ENCODE measurements around the gene ASB8. TPM values are rescaled to one million over a fixed set of nuclear protein-coding genes. Genes with fewer than 3 reads are reported as not detected.

ASB8 gene
- polyA plus RNA-seq, 2 donors, result 9.9 to 16.4 TPM

GRCh38 chr12:48151103-48151771, 6.1 kb downstream of the ASB8 start:
- H3K9me3 ChIP-seq (ENCODE audit: control insufficient read depth in 2 of 2, insufficient read depth in 1 of 2, low read depth in 1 of 2, low read length in 1 of 2), result no peaks in the 10 kb centered on the region
- WGBS, 2 donors, result 75 to 84% methylated on average over 2 of the region's 2 CpGs
- no peak overlapping the region for H3K27ac ChIP-seq (ENCODE audit: low read depth in 2 of 2, low read length in 1 of 2)
- H3K4me1 ChIP-seq (ENCODE audit: control insufficient read depth in 2 of 2, insufficient read depth in 2 of 2, low read length in 1 of 2), result no peaks in the 10 kb centered on the region
- no peak overlapping the region for H3K4me3 ChIP-seq (ENCODE audit: low read depth in 1 of 2, low read length in 2 of 2)
- peaks cover 12 to 18% of the 10 kb centered on the region in 2 donors for H3K36me3 ChIP-seq (ENCODE audit: control insufficient read depth in 2 of 2, insufficient read depth in 2 of 2, low read length in 1 of 2)
- no peaks in the 10 kb centered on the region for H3K27me3 ChIP-seq (ENCODE audit: control insufficient read depth in 1 of 2, insufficient read depth in 2 of 2, low read length in 2 of 2)

GRCh38 chr12:48145981-48146380, 11.3 kb downstream of the ASB8 start:
- Histone ChIP-seq H3K4me1 (ENCODE audit: control insufficient read depth in 2 of 2, insufficient read depth in 2 of 2, low read length in 1 of 2) (no peaks in the 10 kb centered on the region), H3K27ac (ENCODE audit: low read depth in 2 of 2, low read length in 1 of 2) (no peak overlapping the region), H3K36me3 (ENCODE audit: control insufficient read depth in 2 of 2, insufficient read depth in 2 of 2, low read length in 1 of 2) (peaks cover 24 to 29% of the 10 kb centered on the region in 2 donors), H3K9me3 (ENCODE audit: control insufficient read depth in 2 of 2, insufficient read depth in 1 of 2, low read depth in 1 of 2, low read length in 1 of 2) (no peaks in the 10 kb centered on the region), H3K27me3 (ENCODE audit: control insufficient read depth in 1 of 2, insufficient read depth in 2 of 2, low read length in 2 of 2) (no peaks in the 10 kb centered on the region), H3K4me3 (ENCODE audit: low read depth in 1 of 2, low read length in 2 of 2) (no peak overlapping the region)
- WGBS, 2 donors, result 49 to 55% methylated on average over 1 of the region's 1 CpG

GRCh38 chr12:48143898-48144297, 13.4 kb downstream of the ASB8 start:
- WGBS, 2 donors, result 88 to 96% methylated on average over 2 of the region's 2 CpGs

GRCh38 chr12:48142818-48143674, 14.3 kb downstream of the ASB8 start:
- 86 to 89% methylated on average over 7 of the region's 7 CpGs for WGBS, 2 donors
- peaks cover 17 to 20% of the 10 kb centered on the region in 2 donors for H3K36me3 ChIP-seq (ENCODE audit: control insufficient read depth in 2 of 2, insufficient read depth in 2 of 2, low read length in 1 of 2)

More at GRCh38 chr12:48143898-48144297, 13.4 kb downstream of the ASB8 start:
- H3K4me1 ChIP-seq (ENCODE audit: control insufficient read depth in 2 of 2, insufficient read depth in 2 of 2, low read length in 1 of 2), result no peaks in the 10 kb centered on the region
- no peaks in the 10 kb centered on the region for H3K9me3 ChIP-seq (ENCODE audit: control insufficient read depth in 2 of 2, insufficient read depth in 1 of 2, low read depth in 1 of 2, low read length in 1 of 2)
- no peaks in the 10 kb centered on the region for H3K27me3 ChIP-seq (ENCODE audit: control insufficient read depth in 1 of 2, insufficient read depth in 2 of 2, low read length in 2 of 2)
- peaks cover 20 to 21% of the 10 kb centered on the region in 2 donors for H3K36me3 ChIP-seq (ENCODE audit: control insufficient read depth in 2 of 2, insufficient read depth in 2 of 2, low read length in 1 of 2)
- no peak overlapping the region for H3K4me3 ChIP-seq (ENCODE audit: low read depth in 1 of 2, low read length in 2 of 2)
- no peak overlapping the region for H3K27ac ChIP-seq (ENCODE audit: low read depth in 2 of 2, low read length in 1 of 2)

GRCh38 chr12:48135027-48135426, 22.3 kb downstream of the ASB8 start:
- H3K27me3 ChIP-seq (ENCODE audit: control insufficient read depth in 1 of 2, insufficient read depth in 2 of 2, low read length in 2 of 2), result no peaks in the 10 kb centered on the region
- peaks cover 26 to 33% of the 10 kb centered on the region in 2 donors for H3K36me3 ChIP-seq (ENCODE audit: control insufficient read depth in 2 of 2, insufficient read depth in 2 of 2, low read length in 1 of 2)
- no peak overlapping the region for H3K4me3 ChIP-seq (ENCODE audit: low read depth in 1 of 2, low read length in 2 of 2)
- 87 to 94% methylated on average over 5 of the region's 5 CpGs for WGBS, 2 donors
- H3K9me3 ChIP-seq (ENCODE audit: control insufficient read depth in 2 of 2, insufficient read depth in 1 of 2, low read depth in 1 of 2, low read length in 1 of 2), result no peaks in the 10 kb centered on the region
- no peak overlapping the region for H3K27ac ChIP-seq (ENCODE audit: low read depth in 2 of 2, low read length in 1 of 2)
- H3K4me1 ChIP-seq (ENCODE audit: control insufficient read depth in 2 of 2, insufficient read depth in 2 of 2, low read length in 1 of 2), result no peaks in the 10 kb centered on the region

More at GRCh38 chr12:48142818-48143674, 14.3 kb downstream of the ASB8 start:
- Histone ChIP-seq H3K27me3 (ENCODE audit: control insufficient read depth in 1 of 2, insufficient read depth in 2 of 2, low read length in 2 of 2) (no peaks in the 10 kb centered on the region), H3K4me1 (ENCODE audit: control insufficient read depth in 2 of 2, insufficient read depth in 2 of 2, low read length in 1 of 2) (no peaks in the 10 kb centered on the region), H3K9me3 (ENCODE audit: control insufficient read depth in 2 of 2, insufficient read depth in 1 of 2, low read depth in 1 of 2, low read length in 1 of 2) (no peaks in the 10 kb centered on the region), H3K27ac (ENCODE audit: low read depth in 2 of 2, low read length in 1 of 2) (no peak overlapping the region), H3K4me3 (ENCODE audit: low read depth in 1 of 2, low read length in 2 of 2) (no peak overlapping the region)

- H3K36me3 ChIP-seq (ENCODE audit: control insufficient read depth in 2 of 2, insufficient read depth in 2 of 2, low read length in 1 of 2), result peaks cover 18 to 33% of the 10 kb centered on the region in 2 donors
- WGBS, 2 donors, result 93 to 96% methylated on average over 14 of the region's 14 CpGs
- no peak overlapping the region for H3K4me3 ChIP-seq (ENCODE audit: low read depth in 1 of 2, low read length in 2 of 2)
- H3K27ac ChIP-seq (ENCODE audit: low read depth in 2 of 2, low read length in 1 of 2), result no peak overlapping the region
- no peaks in the 10 kb centered on the region for H3K27me3 ChIP-seq (ENCODE audit: control insufficient read depth in 1 of 2, insufficient read depth in 2 of 2, low read length in 2 of 2)
- H3K9me3 ChIP-seq (ENCODE audit: control insufficient read depth in 2 of 2, insufficient read depth in 1 of 2, low read depth in 1 of 2, low read length in 1 of 2), result no peaks in the 10 kb centered on the region
- H3K4me1 ChIP-seq (ENCODE audit: control insufficient read depth in 2 of 2, insufficient read depth in 2 of 2, low read length in 1 of 2), result no peaks in the 10 kb centered on the region
Observed at GRCh38 chr12:48132826-48133225, 24.5 kb downstream of the ASB8 start.

GRCh38 chr12:48131517-48131916, 25.8 kb downstream of the ASB8 start:
- H3K36me3 ChIP-seq (ENCODE audit: control insufficient read depth in 2 of 2, insufficient read depth in 2 of 2, low read length in 1 of 2), result peaks cover 15 to 29% of the 10 kb centered on the region in 2 donors
- no peak overlapping the region for H3K27ac ChIP-seq (ENCODE audit: low read depth in 2 of 2, low read length in 1 of 2)
- WGBS, 2 donors, result 92 to 94% methylated on average over 2 of the region's 2 CpGs
- no peak overlapping the region for H3K4me3 ChIP-seq (ENCODE audit: low read depth in 1 of 2, low read length in 2 of 2)
- H3K27me3 ChIP-seq (ENCODE audit: control insufficient read depth in 1 of 2, insufficient read depth in 2 of 2, low read length in 2 of 2), result no peaks in the 10 kb centered on the region
- H3K4me1 ChIP-seq (ENCODE audit: control insufficient read depth in 2 of 2, insufficient read depth in 2 of 2, low read length in 1 of 2), result no peaks in the 10 kb centered on the region
- H3K9me3 ChIP-seq (ENCODE audit: control insufficient read depth in 2 of 2, insufficient read depth in 1 of 2, low read depth in 1 of 2, low read length in 1 of 2), result no peaks in the 10 kb centered on the region

GRCh38 chr12:48129376-48129775, 27.9 kb downstream of the ASB8 start:
- H3K9me3 ChIP-seq (ENCODE audit: control insufficient read depth in 2 of 2, insufficient read depth in 1 of 2, low read depth in 1 of 2, low read length in 1 of 2), result no peaks in the 10 kb centered on the region
- H3K27ac ChIP-seq (ENCODE audit: low read depth in 2 of 2, low read length in 1 of 2), result no peak overlapping the region
- peaks cover 9 to 21% of the 10 kb centered on the region in 2 donors for H3K36me3 ChIP-seq (ENCODE audit: control insufficient read depth in 2 of 2, insufficient read depth in 2 of 2, low read length in 1 of 2)
- H3K4me3 ChIP-seq (ENCODE audit: low read depth in 1 of 2, low read length in 2 of 2), result no peak overlapping the region
- 77 to 92% methylated on average over 1 of the region's 1 CpG for WGBS, 2 donors
- H3K4me1 ChIP-seq (ENCODE audit: control insufficient read depth in 2 of 2, insufficient read depth in 2 of 2, low read length in 1 of 2), result no peaks in the 10 kb centered on the region
- no peaks in the 10 kb centered on the region for H3K27me3 ChIP-seq (ENCODE audit: control insufficient read depth in 1 of 2, insufficient read depth in 2 of 2, low read length in 2 of 2)

GRCh38 chr12:48128800-48129199, 28.5 kb downstream of the ASB8 start:
- Histone ChIP-seq H3K4me3 (ENCODE audit: low read depth in 1 of 2, low read length in 2 of 2) (no peak overlapping the region), H3K36me3 (ENCODE audit: control insufficient read depth in 2 of 2, insufficient read depth in 2 of 2, low read length in 1 of 2) (peaks cover 3 to 15% of the 10 kb centered on the region in 2 donors), H3K27me3 (ENCODE audit: control insufficient read depth in 1 of 2, insufficient read depth in 2 of 2, low read length in 2 of 2) (no peaks in the 10 kb centered on the region), H3K27ac (ENCODE audit: low read depth in 2 of 2, low read length in 1 of 2) (no peak overlapping the region), H3K9me3 (ENCODE audit: control insufficient read depth in 2 of 2, insufficient read depth in 1 of 2, low read depth in 1 of 2, low read length in 1 of 2) (no peaks in the 10 kb centered on the region), H3K4me1 (ENCODE audit: control insufficient read depth in 2 of 2, insufficient read depth in 2 of 2, low read length in 1 of 2) (no peaks in the 10 kb centered on the region)
- 96 to 100% methylated on average over 1 of the region's 1 CpG for WGBS, 2 donors
